NCI-H1694 treated with DMSO at 0.1 percent for 48 hours (cell line): Measurements from ENCODE around the gene ISL2.

Experiments used
- DNase-seq: peaks from one replicate; lab custom pipeline; 2025; lab: John Stamatoyannopoulos, UW

The ISL2 gene

DNA sequence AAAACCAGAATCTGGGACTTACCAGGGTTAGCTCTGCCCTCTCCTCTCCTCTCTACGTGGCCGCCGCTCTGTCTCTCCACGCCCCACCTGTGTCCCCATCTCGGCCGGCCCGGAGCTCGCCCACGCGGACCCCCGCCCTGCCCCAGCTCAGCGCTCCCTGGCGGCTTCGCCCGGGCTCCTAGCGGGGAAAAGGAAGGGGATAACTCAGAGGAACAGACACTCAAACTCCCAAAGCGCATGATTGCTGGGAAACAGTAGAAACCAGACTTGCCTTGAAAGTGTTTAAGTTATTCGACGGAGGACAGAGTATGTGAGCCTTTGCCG is 5.4 kb downstream of the ISL2 start:
- no peak for DNase-seq

GRCh38 chr15:76342382-76343201 is 6.0 kb downstream of the ISL2 start:
- DNase-seq = no peak

GRCh38 chr15:76343313-76343996 is 6.9 kb downstream of the ISL2 start:
- no peak for DNase-seq

- no peak for DNase-seq
Measured at GRCh38 chr15:76344893-76345582, 8.5 kb downstream of the ISL2 start.

DNA sequence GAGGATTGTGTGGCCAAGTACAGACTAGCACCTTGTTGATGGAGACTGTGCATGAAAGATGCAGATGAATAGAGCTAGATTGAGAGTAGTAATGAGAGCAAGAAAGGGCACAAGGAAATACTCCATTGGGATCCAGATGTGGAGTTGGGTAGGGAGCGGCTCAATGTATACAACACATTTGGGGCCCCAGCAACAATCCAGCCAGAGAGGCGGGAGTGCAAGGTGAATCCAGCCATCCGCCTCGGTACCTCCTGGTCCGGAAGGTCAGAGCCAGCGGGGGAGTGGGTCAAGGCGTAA is 9.0 kb downstream of the ISL2 start:
- no peak for DNase-seq

DNA sequence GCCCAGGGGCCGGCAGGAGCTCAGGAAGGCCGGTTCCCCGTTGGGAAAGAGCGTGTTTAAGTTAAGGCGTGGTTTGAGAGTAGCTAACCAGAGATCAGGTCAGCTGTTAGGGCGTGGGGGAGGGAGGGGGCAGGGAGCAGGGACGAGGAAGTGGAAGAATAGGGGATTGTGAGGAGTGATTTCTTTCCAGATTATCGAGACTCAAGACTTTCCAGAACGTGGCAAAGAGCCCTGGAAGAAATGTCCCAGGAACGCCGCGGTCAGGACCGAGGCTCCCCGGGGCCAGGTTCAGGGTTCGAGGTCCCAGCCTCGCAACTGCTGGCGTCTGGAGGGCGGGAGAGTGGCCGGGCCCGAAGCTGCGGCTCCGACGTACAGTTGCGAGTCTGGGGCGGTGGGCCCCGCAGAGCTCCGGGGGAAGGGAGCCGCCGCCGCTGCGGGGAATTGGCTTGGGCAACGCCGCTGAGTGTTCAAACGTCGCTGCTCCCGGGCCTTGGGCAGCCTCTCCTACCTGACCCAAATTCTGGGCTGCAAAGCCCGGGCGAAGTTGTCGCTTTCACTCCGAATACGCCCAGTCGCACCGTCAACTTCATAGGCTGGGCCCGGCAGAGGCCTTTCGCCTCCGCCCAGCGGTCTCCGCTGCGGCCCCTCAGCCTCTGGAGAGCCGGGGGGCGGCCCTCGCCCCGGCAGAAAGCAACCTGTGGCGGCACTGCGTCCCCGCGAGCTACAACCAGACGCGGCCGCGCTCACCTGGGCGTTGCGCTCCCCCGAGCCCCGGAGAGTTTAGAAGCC is 9.5 kb downstream of the ISL2 start:
- no peak for DNase-seq

- no peak for DNase-seq
Measured at GRCh38 chr15:76346669-76347481, 10.3 kb downstream of the ISL2 start.

- no peak for DNase-seq
Measured at GRCh38 chr15:76347482-76348055, 11.0 kb downstream of the ISL2 start.

DNA sequence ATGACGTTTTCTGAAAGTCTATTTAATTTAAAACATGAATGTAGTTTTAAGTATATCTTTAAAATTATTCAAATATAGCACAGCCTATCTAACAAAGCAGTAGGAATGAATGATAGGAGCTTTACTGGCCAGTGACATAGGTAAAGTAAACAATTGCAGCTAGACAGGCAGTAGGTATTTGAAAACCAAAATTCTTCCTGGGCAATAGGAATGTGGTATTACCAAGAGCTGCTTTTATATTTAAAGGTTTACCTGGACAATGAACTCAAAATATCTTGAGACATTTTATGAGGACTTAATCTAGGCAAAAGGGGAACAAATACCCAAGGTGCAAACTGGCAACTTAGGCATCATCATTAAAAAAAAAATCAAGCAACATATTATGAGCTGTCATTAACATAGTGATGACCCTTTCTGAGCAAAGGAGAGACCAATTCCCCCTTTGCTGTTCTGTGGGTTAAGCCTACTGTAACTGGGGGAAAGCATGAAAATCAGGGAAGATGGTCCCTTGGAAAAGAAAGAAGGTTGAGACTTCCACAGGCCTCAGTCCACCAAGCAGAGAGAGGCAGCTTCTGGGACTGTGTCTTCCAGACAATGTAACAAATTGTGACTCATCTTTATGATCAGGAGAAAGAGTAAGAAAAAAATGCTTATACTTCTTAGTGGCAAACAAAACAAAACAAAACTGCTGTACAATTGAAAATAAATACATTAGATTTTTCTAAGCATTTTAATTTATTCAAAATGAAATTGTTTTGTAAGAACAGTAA is 12.9 kb downstream of the ISL2 start:
- DNase-seq = no peak

DNA sequence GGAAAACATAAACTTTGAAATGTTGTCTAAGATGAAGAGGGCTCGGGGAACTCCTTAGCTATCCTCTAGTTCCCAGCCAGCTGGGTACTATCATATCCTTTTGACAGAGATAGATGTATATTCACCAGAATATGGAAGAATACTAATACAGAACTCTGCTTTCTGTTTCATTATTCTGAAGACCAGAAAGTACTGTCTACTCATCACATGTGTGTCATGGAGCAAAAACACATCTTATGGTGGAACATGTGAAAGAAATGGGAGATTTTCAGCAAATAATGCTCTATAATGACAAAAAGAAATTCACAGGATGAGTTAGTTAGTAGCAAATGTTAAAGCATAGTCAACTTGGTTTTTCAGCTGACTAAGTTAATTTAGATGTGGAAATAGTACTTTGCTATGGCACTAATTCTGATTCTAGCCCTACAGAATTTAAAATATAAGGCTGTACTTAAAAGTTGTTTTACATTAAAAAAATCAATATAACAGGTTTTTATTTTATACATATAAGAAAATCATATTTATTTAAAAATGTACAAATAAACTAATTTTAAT is 16.5 kb downstream of the ISL2 start:
- no peak for DNase-seq

- no peak for DNase-seq
Measured at GRCh38 chr15:76353903-76354302, 17.3 kb downstream of the ISL2 start.

GRCh38 chr15:76354823-76355440 is 18.4 kb downstream of the ISL2 start:
- DNase-seq = no peak

- DNase-seq = no peak
Measured at GRCh38 chr15:76358453-76358852, 21.9 kb downstream of the ISL2 start.

DNA sequence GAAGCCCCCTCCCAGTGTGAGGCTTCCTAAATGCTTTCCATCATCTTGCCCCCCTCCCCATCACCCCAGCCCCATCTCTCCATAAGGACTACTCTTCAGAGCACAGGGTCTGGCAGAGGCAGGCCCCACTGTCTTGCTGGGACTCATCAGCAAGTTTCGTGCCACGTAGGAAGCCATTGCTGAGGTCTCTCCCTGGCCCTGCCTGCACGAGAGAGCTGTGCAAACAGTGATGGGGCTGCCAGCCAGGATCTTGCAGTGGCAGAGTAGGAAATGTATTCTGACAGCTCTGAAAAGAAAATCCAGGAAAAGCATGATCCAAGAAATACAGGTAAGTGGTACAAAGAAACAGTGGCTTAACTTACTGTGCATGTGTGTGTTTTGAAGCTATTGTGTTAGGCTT is 22.6 kb downstream of the ISL2 start:
- DNase-seq = no peak

- DNase-seq = no peak
Measured at GRCh38 chr15:76360416-76360815, 23.8 kb downstream of the ISL2 start.

DNA sequence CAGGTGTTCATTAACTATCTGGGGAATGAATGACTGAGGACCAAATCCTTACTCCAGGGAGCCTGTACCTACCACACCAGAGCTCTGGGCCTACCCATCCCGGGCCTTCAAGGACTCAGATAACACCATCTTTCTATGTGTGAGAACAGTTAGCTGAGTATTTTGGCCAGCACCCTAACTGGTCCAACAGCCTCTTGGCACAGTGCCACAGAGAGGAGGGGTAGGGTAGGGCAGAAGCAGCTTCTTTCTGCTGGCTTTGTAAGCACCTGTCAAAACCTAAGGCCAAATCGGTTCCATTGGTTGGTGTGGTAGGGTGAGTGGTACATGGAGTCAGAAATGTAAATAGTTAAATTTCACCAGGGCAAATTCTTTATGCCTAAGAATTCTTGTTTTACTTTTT is 26.7 kb downstream of the ISL2 start:
- DNase-seq = no peak

DNA sequence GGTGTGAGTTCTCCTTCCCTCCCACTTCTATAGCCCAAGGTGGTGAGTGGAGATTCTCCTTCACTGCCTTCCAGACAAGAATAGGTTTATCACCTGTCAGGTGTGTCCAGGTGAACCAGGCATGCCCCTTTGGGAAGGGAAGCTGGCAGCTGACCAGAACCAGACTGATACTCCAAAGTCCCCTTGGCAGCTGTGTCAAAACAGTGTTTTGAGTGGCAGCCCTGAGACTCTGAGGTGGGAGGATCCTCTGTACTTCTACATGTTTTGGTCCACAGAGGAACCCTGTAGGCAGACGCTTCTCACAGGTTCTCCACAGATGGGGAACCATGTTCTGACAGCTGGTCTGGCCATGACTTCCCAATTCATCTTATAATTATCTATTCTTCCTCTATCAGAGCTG is 30.1 kb downstream of the ISL2 start:
- no peak for DNase-seq

DNA sequence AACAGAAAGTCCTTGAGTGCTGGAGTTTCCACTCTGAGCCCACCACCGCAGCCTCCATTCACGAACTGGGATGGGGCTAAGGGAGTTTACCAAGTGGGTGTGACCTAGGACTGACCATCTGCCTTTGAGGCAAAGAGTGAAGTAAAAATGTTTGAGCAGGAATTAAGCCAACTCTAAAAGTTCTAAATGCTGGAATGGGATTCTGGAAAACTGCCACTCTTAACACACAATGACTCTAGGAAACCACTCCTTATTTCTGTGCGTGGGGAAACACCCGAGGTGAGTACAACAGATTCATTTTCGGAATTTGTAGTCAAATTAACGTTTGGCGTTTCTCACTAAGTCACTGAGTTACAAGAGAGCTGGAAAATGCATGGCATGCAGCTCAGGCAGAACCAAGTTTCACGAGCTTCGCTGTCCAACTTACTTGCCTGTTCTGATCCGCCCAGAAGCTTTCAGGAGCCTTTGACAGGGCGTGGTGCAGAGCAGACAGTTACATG is 31.6 kb downstream of the ISL2 start:
- no peak for DNase-seq

- no peak for DNase-seq
Measured at GRCh38 chr15:76376029-76376428, 39.5 kb downstream of the ISL2 start.

- DNase-seq = no peak
Measured at GRCh38 chr15:76376816-76377215, 40.2 kb downstream of the ISL2 start.
